SIG-M5 (cell line): Measurements from ENCODE around the gene KCTD10.

ENCODE experiments used
- DNase-seq: peaks from one replicate; lab custom pipeline; 2025; lab: John Stamatoyannopoulos, UW

Gene KCTD10

GRCh38 chr12:109494348-109494881, 17.3 kb upstream of the KCTD10 start:
- no peak for DNase-seq

- no peak for DNase-seq
These were observed 16.8 kb upstream of the KCTD10 start for GRCh38 chr12:109493938-109494337.

GRCh38 chr12:109493090-109493489, 16.0 kb upstream of the KCTD10 start:
- no peak for DNase-seq

GRCh38 chr12:109492371-109492770, 15.3 kb upstream of the KCTD10 start:
- DNase-seq: no peak

- no peak for DNase-seq
These were observed 14.6 kb upstream of the KCTD10 start for GRCh38 chr12:109491671-109492070.

GRCh38 chr12:109489955-109490565, 13.0 kb upstream of the KCTD10 start:
- no peak for DNase-seq

GRCh38 chr12:109489016-109489954, 12.2 kb upstream of the KCTD10 start:
- DNase-seq: no peak

- no peak for DNase-seq
These were observed 11.1 kb upstream of the KCTD10 start for GRCh38 chr12:109488051-109488665.

GRCh38 chr12:109487181-109488050, 10.3 kb upstream of the KCTD10 start:
- DNase-seq: no peak

GRCh38 chr12:109485201-109485600, 8.1 kb upstream of the KCTD10 start:
- no peak for DNase-seq

- DNase-seq: no peak
These were observed 6.2 kb upstream of the KCTD10 start for GRCh38 chr12:109483346-109483745.

- DNase-seq: no peak
These were observed 5.8 kb upstream of the KCTD10 start for GRCh38 chr12:109482894-109483293.

- DNase-seq: no peak
These were observed 5.4 kb upstream of the KCTD10 start for GRCh38 chr12:109482491-109482890.

GRCh38 chr12:109481863-109482262, 4.8 kb upstream of the KCTD10 start:
- DNase-seq: no peak

- no peak for DNase-seq
These were observed 3.3 kb upstream of the KCTD10 start for GRCh38 chr12:109480356-109480755.

GRCh38 chr12:109479761-109480160, 2.7 kb upstream of the KCTD10 start:
- DNase-seq: no peak

GRCh38 chr12:109477963-109478315, 839 bp upstream of the KCTD10 start:
- no peak for DNase-seq

- DNase-seq: no peak
These were observed 304 bp downstream of the KCTD10 start for GRCh38 chr12:109476807-109477184.

- DNase-seq: no peak
These were observed 900 bp downstream of the KCTD10 start for GRCh38 chr12:109475993-109476806.

GRCh38 chr12:109475121-109475520, 2.0 kb downstream of the KCTD10 start:
- DNase-seq: no peak
